NCI-H345 (cell line): ENCODE data around the gene LMNB1.

Source experiments
- DNase-seq: peaks from one replicate; lab custom pipeline; 2025; lab: John Stamatoyannopoulos, UW

Gene LMNB1

DNA sequence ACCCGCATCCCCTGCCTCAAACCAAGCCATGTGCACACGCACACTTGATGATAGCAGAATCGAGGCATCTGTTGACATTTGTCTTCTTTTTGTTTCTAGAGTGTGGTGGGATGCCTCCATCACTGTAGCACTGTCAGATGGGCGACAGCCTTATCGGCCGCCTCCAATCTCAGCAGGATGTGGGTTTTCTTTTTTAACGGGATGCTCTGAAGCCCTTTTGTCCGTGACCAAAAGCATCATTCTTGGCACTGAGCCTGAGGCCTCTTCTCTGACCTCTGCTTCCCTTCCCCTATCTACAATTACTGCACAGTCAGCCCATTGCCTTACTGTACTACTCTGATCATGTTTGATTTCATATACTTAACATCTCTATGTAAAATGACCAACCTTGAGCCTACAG lies 78.3 kb downstream of the LMNB1 start:
- DNase-seq: no peak

- no peak for DNase-seq
Observed at GRCh38 chr5:126857472-126858410, 80.8 kb downstream of the LMNB1 start.

DNA sequence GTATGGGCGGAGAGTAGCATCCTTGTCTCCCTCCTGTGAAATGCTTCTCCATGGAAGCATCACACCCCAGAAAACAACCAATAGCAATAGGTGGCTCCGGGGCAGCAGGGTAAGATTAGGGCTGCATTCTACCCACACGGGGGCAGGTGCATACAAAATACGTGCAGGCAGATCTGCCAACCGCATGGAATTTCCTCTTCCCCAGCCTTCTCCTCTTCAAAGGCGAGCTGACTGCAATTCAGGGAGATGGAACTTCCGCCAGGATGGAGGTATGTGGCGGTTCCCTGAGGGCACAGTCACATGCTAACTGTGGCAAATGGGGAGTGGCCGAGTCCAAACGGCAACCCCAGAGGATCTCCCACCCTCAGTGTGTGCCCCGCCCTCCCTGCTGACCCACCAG lies 81.5 kb downstream of the LMNB1 start:
- no peak for DNase-seq

- no peak for DNase-seq
Observed at GRCh38 chr5:126863402-126863801, 86.5 kb downstream of the LMNB1 start.

DNA sequence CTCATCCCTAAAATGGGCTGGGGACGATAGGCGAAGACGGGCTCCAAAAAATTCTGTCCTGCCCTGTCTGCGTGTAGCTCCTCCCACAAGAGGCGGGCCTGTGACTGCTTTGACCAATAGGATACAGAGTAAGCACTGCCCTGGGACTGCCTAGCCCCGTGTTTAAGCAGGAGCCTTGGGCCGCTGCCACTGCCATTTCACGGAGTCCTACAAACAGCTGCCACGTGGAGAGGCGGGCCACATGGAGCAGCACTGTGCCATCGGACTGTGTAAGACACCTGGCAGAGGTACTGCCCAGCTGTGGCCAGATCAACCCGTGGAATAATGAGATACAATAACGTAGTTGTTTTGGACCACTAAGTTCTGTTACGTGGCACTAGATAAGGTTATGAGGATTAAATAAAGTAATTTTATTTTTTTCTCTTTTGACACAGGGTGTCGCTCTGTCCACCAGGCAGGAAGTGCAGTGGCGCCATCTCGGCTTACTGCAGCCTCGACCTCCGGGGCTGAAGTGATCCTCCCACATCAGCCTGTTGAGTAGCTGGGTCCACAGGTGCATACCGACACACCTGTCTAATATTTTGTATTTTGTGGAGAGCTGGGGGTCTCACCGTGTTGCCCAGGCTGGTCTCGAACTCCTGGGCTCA lies 87.2 kb downstream of the LMNB1 start:
- DNase-seq: no peak

- DNase-seq: no peak
Observed at GRCh38 chr5:126865299-126865698, 88.4 kb downstream of the LMNB1 start.

DNA sequence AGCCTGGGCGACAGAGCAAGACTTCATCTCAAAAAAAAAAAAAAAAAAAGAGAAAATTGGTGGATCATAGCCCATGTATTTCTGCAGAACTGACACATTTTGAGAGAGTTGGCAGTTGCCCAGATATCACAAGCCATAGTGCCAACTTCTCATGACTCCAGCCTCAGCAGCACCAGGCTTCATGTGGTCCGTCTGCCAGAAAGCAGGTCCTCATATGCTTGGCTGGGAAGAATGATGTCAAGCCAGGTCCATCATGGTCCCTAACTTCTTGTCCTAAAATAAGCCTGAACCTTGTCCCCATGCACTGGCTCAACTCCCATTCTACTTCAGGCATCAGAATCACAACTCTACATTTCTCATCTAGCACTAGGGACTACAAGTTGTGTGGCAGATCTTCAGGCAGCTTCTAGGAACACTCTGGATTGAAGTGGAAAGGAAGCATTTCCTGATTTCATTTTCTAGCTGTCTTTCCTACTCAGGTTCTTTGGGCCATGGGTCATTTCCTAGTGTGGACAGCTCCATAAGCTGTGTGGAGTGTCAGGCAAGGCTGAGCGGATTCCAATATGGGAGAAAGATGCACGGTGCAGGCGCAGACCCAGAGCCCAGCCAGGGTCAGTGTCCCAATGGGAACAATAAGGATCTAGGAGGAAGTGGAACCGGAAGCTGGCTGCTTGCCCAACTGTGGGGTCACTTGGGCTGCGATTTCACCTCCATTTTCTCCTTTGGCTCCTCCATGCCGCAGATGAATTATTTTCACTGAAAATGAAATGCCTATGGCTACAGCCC lies 90.1 kb downstream of the LMNB1 start:
- DNase-seq: no peak

DNA sequence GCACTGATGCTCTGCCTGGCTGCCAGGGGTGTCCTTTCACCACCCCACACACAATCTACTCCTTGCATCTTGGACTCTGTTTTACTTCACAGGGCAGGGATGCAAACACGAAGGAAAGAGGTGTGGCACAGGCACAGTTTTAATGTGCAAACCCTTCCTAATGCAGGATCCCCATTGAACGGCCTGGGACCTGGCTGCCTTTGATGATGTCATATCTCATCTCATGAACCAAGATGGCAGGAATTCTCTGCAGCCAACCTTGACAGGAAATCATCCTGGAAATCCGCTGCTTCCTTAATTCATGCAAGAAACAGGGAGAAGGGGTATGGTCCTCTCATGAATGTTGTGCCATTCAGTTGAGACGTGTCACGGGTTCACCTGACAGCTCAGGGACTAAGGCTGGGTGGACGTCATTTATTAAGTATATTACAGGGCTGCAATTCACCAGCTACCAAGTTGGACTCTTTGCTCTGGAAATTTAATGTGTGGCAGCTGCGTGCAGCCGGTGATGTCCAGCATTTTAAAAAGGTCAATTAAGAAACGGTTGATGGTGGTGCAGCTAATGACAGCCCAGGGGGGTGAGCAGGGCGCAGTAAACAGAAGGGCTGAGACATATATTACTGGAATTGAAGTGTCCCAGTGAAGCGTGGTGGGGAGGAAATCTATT lies 91.5 kb downstream of the LMNB1 start:
- no peak for DNase-seq

- DNase-seq: peak; percentile 69
Observed at GRCh38 chr5:126869005-126869451, 92.1 kb downstream of the LMNB1 start.

DNA sequence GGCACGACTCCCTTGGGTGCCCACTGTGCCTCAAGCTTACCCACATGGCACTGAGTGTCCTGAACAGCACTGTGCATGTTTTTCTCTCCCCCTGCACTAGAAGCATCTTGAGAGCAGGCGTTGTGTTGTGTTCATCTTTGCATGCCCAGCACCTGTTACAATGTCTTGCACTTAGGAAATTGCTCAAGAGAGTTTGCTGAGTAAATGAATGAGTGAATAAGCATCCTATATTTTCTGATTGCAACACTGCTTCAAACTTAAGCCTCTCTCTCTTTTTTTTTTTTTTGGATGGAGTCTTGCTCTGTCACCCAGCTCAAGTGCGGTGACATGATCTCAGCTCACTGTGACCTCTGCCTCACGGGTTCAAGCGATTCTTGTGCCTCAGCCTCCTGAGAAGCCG lies 94.5 kb downstream of the LMNB1 start:
- DNase-seq: no peak

GRCh38 chr5:126872561-126873354 lies 95.8 kb downstream of the LMNB1 start:
- DNase-seq: no peak

DNA sequence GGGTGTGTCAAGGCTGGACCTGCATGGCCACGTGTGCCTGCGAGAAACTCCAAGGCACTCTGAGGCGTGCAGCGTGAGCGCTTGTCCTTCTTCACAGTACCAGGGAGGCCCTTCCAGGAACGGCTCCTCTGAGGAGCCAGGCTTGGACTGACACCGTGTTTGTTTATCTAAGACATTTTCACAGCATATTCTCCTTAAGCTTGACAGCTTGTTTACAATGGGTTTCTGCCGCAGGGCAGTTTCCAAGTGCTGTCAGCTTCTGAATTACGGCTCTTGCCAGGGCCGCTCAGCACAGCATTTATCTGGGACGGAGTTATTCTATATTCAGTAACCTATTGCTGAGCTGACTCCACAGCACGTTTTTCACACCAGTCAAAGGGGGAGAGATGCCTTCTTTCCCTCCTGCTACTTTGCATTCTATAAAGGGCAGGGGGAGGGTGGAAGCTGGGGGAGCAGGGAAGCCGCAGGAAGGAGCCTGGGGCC lies 98.4 kb downstream of the LMNB1 start:
- DNase-seq: peak; percentile 5

- DNase-seq: no peak
Observed at GRCh38 chr5:126877602-126878001, 100.7 kb downstream of the LMNB1 start.

GRCh38 chr5:126878085-126878484 lies 101.1 kb downstream of the LMNB1 start:
- DNase-seq: no peak

GRCh38 chr5:126878634-126879033 lies 101.7 kb downstream of the LMNB1 start:
- DNase-seq: no peak

GRCh38 chr5:126881821-126882600 lies 105.1 kb downstream of the LMNB1 start:
- DNase-seq: no peak

GRCh38 chr5:126883564-126884245 lies 106.8 kb downstream of the LMNB1 start:
- no peak for DNase-seq

DNA sequence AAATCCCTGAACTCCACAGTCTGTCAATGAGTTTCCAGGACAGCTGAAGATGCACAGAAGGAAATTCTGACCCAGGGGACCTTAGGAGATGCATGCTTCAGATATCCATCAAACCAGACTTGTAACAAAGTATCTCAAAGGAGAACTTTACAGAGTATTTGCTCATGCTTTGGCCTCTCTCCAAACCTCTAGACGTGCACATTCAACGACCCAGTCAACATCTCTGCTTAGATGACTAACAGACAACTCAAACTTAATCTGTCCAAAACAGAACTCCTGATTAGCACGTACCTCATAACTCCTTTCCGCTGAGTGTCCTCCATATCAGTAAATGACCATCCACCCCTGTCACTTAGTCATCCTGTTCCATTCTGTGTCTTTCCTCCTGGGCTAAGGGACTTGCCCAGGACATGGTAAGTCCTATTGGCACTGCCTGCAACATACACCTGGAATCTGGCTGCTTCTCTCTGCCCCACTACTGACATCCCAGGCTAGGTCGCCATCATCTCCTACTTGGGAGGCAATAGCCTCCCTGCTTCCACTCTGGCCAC lies 107.4 kb downstream of the LMNB1 start:
- DNase-seq: no peak
